ENCODE results near the gene PHF21B.

Gene PHF21B

DNA sequence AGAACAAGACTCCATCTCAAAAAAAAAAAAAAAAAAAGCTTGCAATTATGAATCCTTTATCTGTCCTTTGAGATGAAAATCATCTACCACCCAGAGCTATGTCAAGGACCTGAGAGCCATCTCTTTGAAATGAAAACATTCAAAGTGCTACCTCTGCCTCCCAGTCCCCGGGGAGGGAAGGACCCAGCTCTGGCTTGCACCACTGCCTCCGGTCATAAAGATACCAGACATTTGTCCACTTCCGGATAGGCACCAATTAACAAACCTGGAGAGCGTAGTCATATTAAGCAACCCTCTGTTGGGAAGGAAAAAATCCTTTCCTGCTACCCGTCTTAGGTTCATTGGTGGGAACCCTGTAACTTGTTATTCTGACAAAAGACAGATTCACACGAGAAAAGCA is 158.9 kb downstream of the PHF21B start:
- TF ChIP-seq POLR2AphosphoS5 (IDR thresholded peaks at IDR 0.05; ENCODE audit: low read depth, low read length) = no peak
- TF ChIP-seq SIN3A (IDR thresholded peaks at IDR 0.05; ENCODE audit: borderline replicate concordance, insufficient read depth, low read length) = no peak
- no peak for TF ChIP-seq TAF1 (IDR thresholded peaks at IDR 0.05; ENCODE audit: borderline replicate concordance, insufficient read depth, low read length)
- no peak for TF ChIP-seq REST (IDR thresholded peaks at IDR 0.05; ENCODE audit: insufficient read depth in 1 of 2, low read depth in 2 of 2, low read length in 2 of 2)
- TF ChIP-seq FOXP2 (optimal IDR thresholded peaks at IDR 0.05; ENCODE audit: borderline replicate concordance, extremely low read depth, extremely low read length, insufficient read depth) = no peak

- no peak for TF ChIP-seq FOXP2 (optimal IDR thresholded peaks at IDR 0.05; ENCODE audit: borderline replicate concordance, extremely low read depth, extremely low read length, insufficient read depth)
- no peak for TF ChIP-seq REST (IDR thresholded peaks at IDR 0.05; ENCODE audit: insufficient read depth in 1 of 2, low read depth in 2 of 2, low read length in 2 of 2)
- no peak for TF ChIP-seq SIN3A (IDR thresholded peaks at IDR 0.05; ENCODE audit: borderline replicate concordance, insufficient read depth, low read length)
- TF ChIP-seq TAF1 (IDR thresholded peaks at IDR 0.05; ENCODE audit: borderline replicate concordance, insufficient read depth, low read length) = no peak
- TF ChIP-seq POLR2AphosphoS5 (IDR thresholded peaks at IDR 0.05; ENCODE audit: low read depth, low read length) = no peak
These were observed 160.9 kb downstream of the PHF21B start for GRCh38 chr22:44848791-44849420.

GRCh38 chr22:44848296-44848741 is 161.5 kb downstream of the PHF21B start:
- TF ChIP-seq FOXP2 (optimal IDR thresholded peaks at IDR 0.05; ENCODE audit: borderline replicate concordance, extremely low read depth, extremely low read length, insufficient read depth) (no peak), TAF1 (IDR thresholded peaks at IDR 0.05; ENCODE audit: borderline replicate concordance, insufficient read depth, low read length) (no peak)

DNA sequence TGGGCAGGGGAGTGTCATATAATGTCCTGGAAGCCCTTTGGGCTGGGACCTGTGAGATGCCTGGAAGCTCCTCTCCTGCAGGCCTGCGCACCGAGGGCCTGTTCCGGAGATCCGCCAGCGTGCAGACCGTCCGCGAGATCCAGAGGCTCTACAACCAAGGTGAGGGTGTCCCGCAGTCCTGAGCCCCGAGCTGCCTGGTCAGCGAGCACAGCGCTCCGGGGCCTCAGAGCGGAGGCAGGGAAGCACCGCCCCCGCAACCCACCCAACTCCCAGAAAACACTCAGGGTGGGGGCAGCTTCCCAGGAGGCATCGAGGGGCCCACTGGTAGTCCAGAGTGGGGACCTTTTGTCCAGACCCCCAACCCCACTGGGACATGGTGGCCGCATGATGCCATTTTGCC is 161.9 kb downstream of the PHF21B start:
- TF ChIP-seq REST (IDR thresholded peaks at IDR 0.05; ENCODE audit: insufficient read depth in 1 of 2, low read depth in 2 of 2, low read length in 2 of 2) (no peak), FOXP2 (optimal IDR thresholded peaks at IDR 0.05; ENCODE audit: borderline replicate concordance, extremely low read depth, extremely low read length, insufficient read depth) (no peak), SIN3A (IDR thresholded peaks at IDR 0.05; ENCODE audit: borderline replicate concordance, insufficient read depth, low read length) (no peak), POLR2AphosphoS5 (IDR thresholded peaks at IDR 0.05; ENCODE audit: low read depth, low read length) (no peak), TAF1 (IDR thresholded peaks at IDR 0.05; ENCODE audit: borderline replicate concordance, insufficient read depth, low read length) (no peak)

GRCh38 chr22:44847380-44847779 is 162.4 kb downstream of the PHF21B start:
- TF ChIP-seq FOXP2 (optimal IDR thresholded peaks at IDR 0.05; ENCODE audit: borderline replicate concordance, extremely low read depth, extremely low read length, insufficient read depth) (no peak), SIN3A (IDR thresholded peaks at IDR 0.05; ENCODE audit: borderline replicate concordance, insufficient read depth, low read length) (no peak), TAF1 (IDR thresholded peaks at IDR 0.05; ENCODE audit: borderline replicate concordance, insufficient read depth, low read length) (no peak), POLR2AphosphoS5 (IDR thresholded peaks at IDR 0.05; ENCODE audit: low read depth, low read length) (no peak), REST (IDR thresholded peaks at IDR 0.05; ENCODE audit: insufficient read depth in 1 of 2, low read depth in 2 of 2, low read length in 2 of 2) (no peak)

Data from PFSK-1 (cell line).